HG03521 (cell line): ENCODE results near the gene BCAT1.

Experiments used
- ATAC-seq: cut with Tn5 transposase; IDR thresholded peaks from one replicate; pipeline ENCODE4 v1.9.1; 2021; ENCODE audit warnings: mild to moderate bottlenecking, moderate library complexity; ENCODE audit not compliant: unreplicated experiment

BCAT1 gene, protein sequence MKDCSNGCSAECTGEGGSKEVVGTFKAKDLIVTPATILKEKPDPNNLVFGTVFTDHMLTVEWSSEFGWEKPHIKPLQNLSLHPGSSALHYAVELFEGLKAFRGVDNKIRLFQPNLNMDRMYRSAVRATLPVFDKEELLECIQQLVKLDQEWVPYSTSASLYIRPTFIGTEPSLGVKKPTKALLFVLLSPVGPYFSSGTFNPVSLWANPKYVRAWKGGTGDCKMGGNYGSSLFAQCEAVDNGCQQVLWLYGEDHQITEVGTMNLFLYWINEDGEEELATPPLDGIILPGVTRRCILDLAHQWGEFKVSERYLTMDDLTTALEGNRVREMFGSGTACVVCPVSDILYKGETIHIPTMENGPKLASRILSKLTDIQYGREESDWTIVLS

DNA sequence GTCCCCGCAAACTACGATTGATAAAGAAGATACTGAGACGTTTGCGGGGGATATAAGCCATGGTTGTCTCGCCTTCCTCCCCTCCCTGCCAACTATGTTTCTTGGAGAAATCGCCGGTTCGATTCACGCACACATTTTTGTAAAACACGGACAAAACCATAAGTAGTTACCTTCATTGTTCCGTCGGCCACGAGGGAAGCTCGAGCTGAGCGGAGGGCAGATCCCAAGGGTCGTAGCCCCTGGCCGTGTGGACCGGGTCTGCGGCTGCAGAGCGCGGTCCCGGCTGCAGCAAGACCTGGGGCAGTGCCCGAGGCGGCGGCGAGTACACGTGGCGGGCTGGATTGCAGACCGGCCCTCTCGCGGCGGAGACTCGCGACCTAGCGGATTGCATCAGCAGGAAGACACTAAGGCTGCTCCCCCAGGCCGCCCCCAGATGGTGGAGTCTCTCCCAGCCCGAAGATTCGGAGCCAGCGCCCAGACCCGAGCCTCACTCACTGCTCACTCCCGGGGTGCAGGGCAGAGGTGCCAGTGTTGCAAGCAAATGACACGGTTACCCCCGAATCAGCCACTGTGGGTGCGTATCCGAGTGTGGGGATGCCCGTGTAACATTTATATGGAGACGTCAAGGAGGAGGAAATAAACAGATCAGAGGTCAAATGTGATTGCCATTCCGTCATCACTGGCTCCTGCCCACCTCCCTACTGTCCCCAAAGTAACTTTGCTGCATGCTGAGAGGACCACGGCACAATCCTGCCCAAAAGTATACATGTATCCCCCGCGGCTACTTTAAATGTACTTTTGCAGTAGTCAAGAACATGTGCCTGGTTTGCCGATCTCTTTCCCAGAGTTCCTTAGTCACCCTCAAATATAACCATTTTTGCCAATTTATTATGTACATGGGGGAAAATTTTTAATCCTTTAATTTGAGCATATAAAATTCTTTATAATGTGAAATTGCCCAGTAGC lies at the start of gene BCAT1:
BCAT1 (minus strand) TSS at position 345 of the 966 bp plus-strand sequence; CDS start at position 176, 169 bp downstream.
- ATAC-seq, result peak; percentile 32

GRCh38 chr12:24997970-24998582 lies 49.2 kb upstream of the BCAT1 start:
- ATAC-seq, result peak; percentile 64

DNA sequence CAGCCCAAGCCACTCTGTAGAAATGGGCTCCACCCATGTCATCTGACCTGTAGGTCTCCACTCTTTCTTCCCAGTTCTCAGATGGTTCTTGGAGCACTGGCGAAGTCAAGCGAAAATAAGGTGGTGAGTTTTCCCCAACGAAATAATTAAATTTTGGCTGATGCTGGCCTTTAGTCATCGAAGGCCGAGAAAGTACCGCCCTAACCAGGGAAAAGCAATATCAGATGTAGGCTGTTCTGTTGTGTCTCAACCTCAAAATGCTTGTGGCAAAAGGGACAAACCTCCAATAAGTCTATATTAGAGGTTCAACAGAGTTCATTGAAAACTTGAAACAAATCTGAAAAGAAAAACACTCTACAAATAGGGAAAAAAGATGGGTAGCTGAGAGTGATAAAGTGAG lies 48.6 kb upstream of the BCAT1 start:
- peak; percentile 14 for ATAC-seq

GRCh38 chr12:24996820-24997219 lies 47.9 kb upstream of the BCAT1 start:
- ATAC-seq, result no peak

- no peak for ATAC-seq
Measured at GRCh38 chr12:24996102-24996797, 47.3 kb upstream of the BCAT1 start.

DNA sequence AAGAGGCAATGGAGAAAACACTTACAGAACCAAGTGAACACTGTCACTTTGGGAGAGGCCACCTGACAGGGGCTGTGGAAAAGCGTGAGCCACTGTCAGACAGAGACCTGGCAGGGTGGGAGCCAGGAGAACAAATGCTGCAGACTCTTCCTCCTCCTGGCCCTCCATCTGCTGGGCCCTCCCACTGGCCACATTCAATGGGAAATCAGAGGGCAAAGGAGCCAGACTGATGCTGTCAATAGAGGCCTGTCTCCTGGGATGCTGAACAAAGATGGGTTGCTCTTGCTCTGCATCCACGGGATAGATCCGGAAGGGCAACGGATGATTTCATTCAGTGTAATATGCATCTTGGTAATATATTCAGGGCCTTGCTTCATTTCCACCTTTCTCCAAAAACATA lies 44.9 kb upstream of the BCAT1 start:
- ATAC-seq, result no peak

DNA sequence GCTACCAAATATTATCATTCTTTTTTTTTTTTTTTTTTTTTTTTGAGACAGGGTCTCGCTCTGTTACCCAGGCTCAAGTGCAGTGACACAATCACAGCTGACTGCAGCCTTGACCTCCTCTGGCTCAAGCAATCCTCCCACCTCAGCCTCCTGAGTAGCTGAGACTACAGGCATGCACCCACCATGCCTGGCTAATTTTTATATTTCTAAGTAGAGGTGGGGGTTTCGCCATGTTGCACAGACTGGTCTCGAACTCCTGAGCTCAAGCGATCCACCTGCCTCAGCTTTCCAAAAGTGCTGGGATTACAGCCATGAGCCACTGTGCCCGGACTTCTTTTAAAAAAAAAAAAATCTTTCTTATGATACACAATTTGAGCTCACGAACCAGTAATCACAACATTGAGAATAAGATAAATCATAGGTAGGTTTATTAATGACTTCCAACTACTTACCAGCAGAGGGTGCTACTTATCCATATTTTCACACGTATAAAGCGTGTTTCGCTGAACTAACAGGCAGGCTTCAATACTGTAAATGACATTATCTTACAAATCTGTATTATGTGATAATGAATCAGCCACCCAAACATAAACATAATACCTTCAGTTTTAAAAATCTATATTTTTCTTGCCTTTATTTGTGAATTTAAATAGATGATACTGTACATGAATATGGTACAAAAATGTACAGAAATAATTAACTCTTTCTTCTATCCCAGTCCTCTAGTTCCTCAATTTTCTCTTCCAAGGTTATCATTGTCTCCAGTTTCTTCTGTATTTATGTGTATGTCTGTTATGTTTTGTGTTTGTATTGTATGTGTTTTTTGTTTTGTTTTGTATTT lies 42.5 kb upstream of the BCAT1 start:
- ATAC-seq, result peak; percentile 49

- no peak for ATAC-seq
Measured at GRCh38 chr12:24989216-24989615, 40.3 kb upstream of the BCAT1 start.

DNA sequence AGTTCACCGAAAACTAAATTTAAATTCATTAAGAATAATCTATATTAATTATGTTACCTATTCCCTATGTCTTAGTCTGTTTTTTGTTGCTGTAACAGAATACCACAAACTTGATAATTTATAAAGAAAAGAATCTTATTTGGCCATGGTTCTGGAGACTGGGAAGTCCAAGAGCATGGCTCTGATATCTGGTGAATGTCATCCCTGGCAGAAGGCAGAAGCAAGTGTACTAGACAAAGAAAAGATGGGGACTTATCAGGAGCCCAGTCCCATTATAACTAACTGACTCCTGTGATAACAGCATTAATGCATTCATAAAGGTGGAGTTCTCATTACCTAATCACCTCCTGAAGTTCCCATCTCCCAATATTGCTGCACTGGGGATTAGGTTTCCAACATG lies 33.3 kb upstream of the BCAT1 start:
- ATAC-seq, result no peak

- ATAC-seq, result no peak
Measured at GRCh38 chr12:24979976-24980730, 31.3 kb upstream of the BCAT1 start.

- no peak for ATAC-seq
Measured at GRCh38 chr12:24979329-24979728, 30.4 kb upstream of the BCAT1 start.

GRCh38 chr12:24977711-24978110 lies 28.8 kb upstream of the BCAT1 start:
- ATAC-seq, result no peak

DNA sequence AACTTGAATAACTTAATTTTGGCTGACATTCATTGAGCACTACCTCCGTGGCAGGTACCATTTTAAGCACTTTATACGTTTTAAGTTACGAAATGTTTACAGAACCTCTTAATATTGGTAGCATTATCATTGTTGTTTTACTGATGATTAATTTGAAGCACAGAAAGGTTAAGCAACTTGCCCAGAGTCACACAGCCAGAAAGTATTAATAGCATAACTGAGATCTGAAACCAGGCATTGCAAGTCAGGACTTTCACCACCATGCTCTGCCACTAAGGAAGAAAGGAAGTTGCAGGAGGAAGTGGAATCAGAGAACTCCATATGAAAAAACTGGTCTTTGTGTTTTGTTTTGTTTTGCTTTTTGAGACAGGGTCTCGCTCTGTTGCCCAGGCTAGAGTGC lies 28.2 kb upstream of the BCAT1 start:
- ATAC-seq, result no peak

DNA sequence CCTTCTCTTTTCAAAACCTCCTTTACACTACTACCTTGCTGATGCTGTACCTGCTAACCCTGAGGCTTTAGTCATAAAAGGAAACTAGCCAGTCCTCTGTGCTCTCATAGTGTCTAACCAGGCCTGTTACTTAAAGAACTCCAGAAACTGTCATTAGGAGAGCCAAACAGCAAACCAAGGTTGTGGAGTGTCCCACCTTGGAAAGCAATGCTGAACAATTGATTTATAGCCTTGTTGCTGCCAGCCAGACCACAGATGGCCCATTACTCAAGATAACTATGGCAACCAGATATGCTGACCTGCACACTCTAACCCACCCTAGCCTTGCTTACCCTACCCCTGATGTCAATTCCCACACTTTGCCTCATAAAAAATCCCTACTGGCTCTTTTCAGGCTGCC lies 26.5 kb upstream of the BCAT1 start:
- ATAC-seq, result no peak

GRCh38 chr12:24974216-24974615 lies 25.3 kb upstream of the BCAT1 start:
- ATAC-seq, result no peak

- no peak for ATAC-seq
Measured at GRCh38 chr12:24972078-24972477, 23.2 kb upstream of the BCAT1 start.

DNA sequence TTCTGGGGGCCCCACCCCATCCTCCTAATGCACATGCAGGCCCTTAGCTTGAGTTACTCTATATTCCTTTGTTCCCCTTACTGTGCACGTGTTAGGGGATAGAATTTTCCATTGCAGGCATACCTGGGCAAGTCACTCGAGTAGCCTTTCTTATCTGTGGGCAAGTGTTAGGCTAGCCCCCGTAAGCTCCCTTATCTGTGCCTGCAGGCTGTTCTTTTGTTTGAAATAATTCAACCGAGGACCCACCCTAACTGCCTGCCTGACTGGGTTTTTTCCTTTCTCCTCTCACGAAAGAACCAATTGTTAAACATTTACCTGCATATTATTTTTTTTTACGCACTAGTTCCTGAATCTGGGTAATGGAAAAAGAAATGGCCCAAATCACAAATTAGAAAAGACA lies 21.3 kb upstream of the BCAT1 start:
- no peak for ATAC-seq

DNA sequence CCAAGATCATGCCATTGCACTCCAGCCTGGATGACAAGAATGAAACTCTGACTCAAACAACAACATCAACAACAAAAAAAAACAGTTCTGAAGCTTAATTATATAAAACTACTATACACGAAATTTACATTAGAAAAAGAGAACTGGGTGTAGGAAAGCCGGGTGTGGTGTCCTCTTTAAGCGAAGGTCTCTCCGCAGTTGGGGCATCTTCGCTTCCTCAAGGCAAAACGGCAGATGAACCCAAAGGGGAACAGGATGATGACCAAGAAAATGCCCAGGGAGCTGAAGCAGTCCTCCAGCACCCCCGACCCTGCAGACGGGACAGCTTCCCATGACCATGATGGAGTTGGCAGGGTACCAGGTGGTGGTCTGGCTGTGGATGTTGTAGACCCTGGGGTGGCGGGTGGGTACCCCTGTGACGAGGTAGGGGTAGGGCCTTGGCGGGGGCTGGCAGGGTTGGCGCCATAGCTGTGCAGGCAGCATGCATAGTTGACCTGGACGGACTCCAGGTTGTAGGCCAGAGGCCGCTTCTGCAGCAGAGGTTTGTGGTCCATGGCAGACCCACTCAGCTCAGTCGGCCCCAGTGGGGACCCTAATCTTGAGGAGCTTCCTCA lies 18.2 kb upstream of the BCAT1 start:
- ATAC-seq, result no peak

DNA sequence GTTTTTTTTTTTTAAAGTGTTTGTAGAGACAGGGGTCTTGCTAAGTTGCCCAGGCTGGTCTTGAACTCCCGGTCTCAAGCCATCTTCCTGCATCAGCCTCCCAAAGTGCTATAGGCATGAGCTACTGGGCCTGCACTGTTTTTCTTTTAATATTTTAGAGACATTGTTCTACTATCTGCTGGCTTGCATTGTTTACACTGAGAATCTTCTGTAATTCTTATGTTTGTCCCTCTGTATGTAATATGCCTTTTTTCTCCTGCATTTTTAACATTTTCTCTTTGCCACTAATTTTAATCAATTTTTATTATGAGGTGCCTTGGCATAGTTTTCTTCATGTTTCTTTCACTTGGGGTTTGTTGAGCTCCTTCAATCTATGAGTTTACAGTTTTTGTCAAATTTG lies 15.4 kb upstream of the BCAT1 start:
- ATAC-seq, result no peak
